T47D (cell line): ENCODE measurements around the gene PRM3.

ENCODE experiments used
- DNase-seq, 2 experiments: peaks; one replicate each; pipeline versions ENCODE4 v3.0.0 to v3.0.0-alpha.2; 2011 to 2012; ENCODE audit warnings: low read depth in 1 of 2, low spot score in 1 of 2
- JUND ChIP-seq: IDR thresholded peaks from 2 replicates; pipeline ENCODE4 v1.6.1; 2012; ENCODE audit warnings: low read depth
- in situ Hi-C: cut with HindIII; loops from 2 replicates; pipeline ENCODE4 v1.10.0; 2016; ENCODE audit warnings: low sequenced_read_pairs, low pct_unique_long_range_greater_than_20kb

The PRM3 gene

DNA sequence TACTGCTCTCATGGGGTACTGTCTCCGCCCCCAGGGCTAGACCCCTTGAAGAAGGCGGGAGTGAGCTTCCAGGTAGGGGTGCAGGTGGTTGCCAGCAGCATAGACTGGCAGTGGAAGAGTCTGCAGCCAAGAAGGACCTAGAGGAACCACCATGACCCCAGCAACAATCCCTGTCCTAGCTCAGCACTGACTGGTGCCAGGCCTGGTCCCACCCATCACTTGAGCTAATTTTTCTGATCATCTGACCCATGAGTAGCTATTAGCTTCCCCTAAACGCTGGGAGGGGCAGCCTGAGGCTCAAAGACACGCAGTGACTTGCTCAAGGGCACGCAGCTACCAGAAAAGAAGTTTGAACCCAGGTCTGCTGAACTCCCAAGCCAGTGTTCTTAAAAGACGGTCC is 945 bp downstream of the PRM3 start:
- DNase-seq, result no peak
- in situ Hi-C loops, result no loop called here
- no peak for TF ChIP-seq JUND

DNA sequence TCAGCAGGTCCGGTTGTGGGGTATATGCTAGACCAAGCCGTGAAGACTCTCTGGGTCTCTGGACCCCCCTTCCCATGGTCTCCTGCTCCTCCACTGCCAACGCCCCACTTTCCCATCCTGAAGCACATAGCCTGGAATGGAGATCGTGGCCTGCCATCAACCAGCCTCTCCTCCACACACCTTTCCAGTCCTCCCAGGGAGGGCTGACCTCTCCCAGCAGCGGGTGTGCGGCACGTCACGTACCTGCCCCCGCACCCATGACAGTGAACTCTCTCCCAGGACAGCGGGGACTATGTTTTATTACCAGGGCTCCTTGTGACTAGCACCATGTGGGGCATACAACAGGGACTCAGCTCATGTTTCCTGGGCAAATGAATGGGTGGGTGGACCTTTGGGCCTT is 1.8 kb downstream of the PRM3 start:
- no peak for DNase-seq
- no peak for TF ChIP-seq JUND
- in situ Hi-C loops, result no loop called here

GRCh38 chr16:11270602-11271162 is 2.7 kb downstream of the PRM3 start:
- TF ChIP-seq JUND, result no peak
- no peak for DNase-seq
- in situ Hi-C loops, result no loop called here

- in situ Hi-C loops, result no loop called here
These were observed 4.5 kb downstream of the PRM3 start, which contains the start of gene TNP2 for GRCh38 chr16:11268921-11269375. Gene TNP2 (minus strand): TSS chr16:11269325. CDS start chr16:11269262, 63 bp downstream.

GRCh38 chr16:11265124-11265523 is 8.3 kb downstream of the PRM3 start:
- no peak for TF ChIP-seq JUND
- no peak for DNase-seq
- in situ Hi-C loops, result no loop called here

More at GRCh38 chr16:11268921-11269375, 4.5 kb downstream of the PRM3 start, which contains the start of gene TNP2:
- no peak for DNase-seq
- TF ChIP-seq JUND, result no peak

- no peak for DNase-seq
- no peak for TF ChIP-seq JUND
- in situ Hi-C loops, result no loop called here
These were observed 9.1 kb downstream of the PRM3 start for GRCh38 chr16:11264155-11264832.

- no peak for TF ChIP-seq JUND
- DNase-seq, result no peak
- in situ Hi-C loops, result no loop called here
These were observed 9.7 kb downstream of the PRM3 start for GRCh38 chr16:11263737-11264136.

DNA sequence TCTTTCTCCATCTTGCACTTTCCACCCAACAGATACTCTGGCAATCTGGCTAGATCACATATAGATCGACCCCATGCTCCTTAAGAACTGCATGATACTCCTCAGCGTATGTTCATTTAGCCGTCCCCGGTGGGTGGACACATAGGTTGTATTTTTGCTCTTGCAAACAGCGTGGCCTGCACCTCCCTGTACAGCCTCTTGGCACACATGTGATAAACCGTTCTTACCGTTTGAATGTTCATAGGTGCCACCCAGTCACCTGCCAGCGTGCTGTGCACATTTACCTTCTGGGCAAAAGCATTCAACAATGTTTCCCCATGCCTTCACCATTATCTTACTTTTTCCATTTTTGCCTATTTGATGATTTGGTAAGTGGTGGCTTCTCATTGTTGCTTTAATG is 10.5 kb downstream of the PRM3 start:
- no peak for TF ChIP-seq JUND
- in situ Hi-C loops, result no loop called here
- DNase-seq, result no peak

DNA sequence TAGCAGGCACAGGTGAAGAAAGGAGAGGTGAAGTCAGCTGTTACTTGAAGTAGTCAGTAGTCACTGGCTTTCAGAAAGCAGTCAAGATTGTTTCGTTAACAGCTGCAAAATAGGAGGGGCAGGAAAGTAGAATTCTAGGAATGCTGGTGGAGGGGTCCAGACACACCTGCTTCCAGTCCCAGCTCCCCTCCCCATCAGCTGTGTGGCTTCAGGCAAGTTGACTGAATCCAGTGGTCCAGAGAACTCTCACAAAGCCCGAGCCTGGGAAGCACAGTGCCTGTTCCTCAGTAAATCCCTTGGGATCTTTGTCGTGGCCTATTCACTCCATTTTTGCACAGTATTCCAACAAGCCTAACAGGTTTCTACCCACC is 12.8 kb downstream of the PRM3 start:
- DNase-seq, result no peak
- no peak for TF ChIP-seq JUND
- in situ Hi-C loops, result no loop called here

- in situ Hi-C loops, result no loop called here
- no peak for TF ChIP-seq JUND
- DNase-seq, result no peak
These were observed 13.5 kb downstream of the PRM3 start for GRCh38 chr16:11259655-11260595.

DNA sequence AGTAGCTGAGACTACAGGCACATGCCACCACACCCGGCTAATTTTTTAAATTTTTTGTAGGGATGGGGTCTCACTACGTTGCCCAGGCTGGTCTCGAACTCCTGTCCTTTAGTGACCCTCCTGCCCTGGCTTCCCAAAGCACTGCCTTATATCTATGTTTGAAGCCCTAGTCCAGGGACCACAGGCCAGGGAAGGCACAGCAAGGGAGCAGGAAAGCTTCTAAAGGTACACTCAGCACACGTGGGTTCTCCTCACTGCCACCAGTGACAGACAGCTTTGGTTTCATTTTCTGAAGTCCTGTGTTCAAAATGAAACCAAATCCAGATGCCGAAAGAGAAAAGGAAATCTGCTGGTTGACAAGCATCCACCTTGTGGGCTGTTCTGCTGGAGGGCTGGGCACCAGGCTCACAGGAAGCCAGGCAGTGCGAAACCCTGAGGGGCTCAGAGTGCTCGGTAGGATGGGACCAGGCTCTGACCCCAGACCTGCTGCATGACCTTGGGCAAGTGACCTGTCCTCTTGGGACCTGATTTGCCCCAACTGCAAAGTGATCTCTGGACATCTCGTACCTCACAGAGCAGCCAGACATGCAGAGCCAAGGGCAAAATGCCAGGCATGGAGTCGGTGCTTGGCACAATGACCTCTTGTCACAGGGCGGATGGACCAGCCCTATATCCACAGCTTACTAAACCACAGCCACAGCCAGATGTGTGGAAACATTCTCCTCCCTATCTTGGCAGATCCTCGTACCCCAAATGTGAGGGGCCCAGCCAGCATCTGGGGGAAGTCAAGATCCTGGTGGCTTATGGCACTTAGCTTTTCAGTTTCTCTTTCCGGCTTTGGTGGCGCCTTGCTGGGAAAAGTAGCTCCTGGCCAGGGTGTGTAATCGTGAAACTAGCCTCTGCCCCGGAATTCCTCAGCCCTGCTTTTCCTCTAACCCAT is 14.6 kb downstream of the PRM3 start:
- no peak for DNase-seq
- in situ Hi-C loops, result no loop called here
- no peak for TF ChIP-seq JUND
